ENCODE measurements around the gene SLC8A3.

DNA sequence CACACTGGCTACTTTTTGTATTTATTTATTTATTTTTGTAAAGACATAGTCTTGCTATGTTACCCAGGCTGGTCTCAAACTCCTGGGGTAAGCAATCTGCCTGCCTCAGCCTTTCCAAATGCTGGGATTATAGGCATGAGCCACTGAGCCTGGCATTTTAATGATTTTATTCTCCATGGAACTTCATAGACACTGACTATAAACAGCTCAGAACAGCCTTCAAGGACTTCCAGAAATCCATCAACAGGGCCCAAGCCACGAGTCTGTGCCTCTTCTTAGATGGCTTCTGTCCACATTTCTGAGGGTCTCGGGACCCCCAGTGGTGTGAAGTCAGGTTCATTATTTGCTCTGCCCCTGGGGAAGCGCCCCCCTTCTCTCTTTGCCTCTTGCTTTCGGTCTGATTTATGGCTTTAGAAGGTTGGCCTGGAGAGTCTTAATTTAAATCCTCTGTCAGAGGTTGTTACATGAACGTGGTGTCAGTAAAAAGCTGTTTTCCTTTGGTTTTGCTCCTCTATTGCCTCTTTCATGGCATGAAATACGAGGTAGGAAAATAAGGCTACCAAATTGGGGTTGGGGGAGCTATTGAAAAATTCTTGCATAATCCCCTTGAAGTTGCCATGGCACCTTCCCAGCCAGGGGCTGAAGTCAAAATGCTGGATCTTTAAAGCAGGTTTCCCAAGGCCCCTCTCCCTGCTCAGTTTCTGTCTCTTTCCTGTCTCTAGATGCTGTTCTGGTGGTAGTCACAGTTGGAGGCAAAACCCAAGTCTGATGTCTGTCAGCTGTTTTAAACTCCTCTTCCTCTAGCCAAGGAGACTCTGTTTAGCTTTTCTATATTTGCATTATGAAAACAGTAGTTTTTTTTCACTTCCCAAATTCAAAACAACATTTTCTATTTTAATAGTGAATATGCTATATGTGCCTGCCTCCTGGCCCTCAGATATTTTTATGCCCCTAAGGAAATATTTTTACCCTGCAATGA, 180.2 kb downstream of the SLC8A3 start:
- no peak for TF ChIP-seq SIN3A (IDR thresholded peaks at IDR 0.05; ENCODE audit: low read depth)
- TF ChIP-seq POLR2AphosphoS5 (IDR thresholded peaks at IDR 0.05; ENCODE audit: low read depth, low read length), result no peak
- TF ChIP-seq POLR2A (IDR thresholded peaks at IDR 0.05; ENCODE audit: borderline replicate concordance, extremely low read depth, insufficient read depth, insufficient read length), result no peak
- no peak for TF ChIP-seq YY1 (IDR thresholded peaks at IDR 0.05; ENCODE audit: extremely low read depth, insufficient replicate concordance, low read depth, low read length)
